ENCODE results near the gene EME2. TPM values are rescaled to one million over a fixed set of nuclear protein-coding genes. Genes with fewer than 3 reads are reported as not detected.

Gene EME2
- total and polyA plus RNA-seq, 2 of the 13 experiments (the other 11 are each of a cell fraction or from before 2014, with no cell fraction given), result 4.4 to 7.6 TPM

GRCh38 chr16:1762879-1763520, 9.6 kb upstream of the EME2 start:
- no peak overlapping the region for H3K4me3 ChIP-seq (replicated peaks in 1 of 3; ENCODE audit: insufficient read depth in 1 of 3, low read depth in 2 of 3, low read length in 3 of 3)
- no peaks in the 10 kb centered on the region for H3K9me3 ChIP-seq (ENCODE audit: low read length)
- no peak overlapping the region for H3K27ac ChIP-seq (ENCODE audit: extremely low read length, insufficient read depth, low read length)
- in situ Hi-C loops (cut with HindIII; ENCODE audit: extremely low pct_ligation_motif_present, low pct_unique_long_range_greater_than_20kb) (no loop called here), intact Hi-C loops (cut with micrococcal nuclease; ENCODE audit: unreplicated experiment) (no loop called here)
- ATAC-seq, result no peak
- H3K4me2 ChIP-seq (ENCODE audit: low read depth, low read length), result no peak overlapping the region
- CTCF ChIA-PET (ENCODE audit: low intra/inter-chr PET ratio, low total read pairs), result no interaction called here
- peaks cover 23 to 38% of the 10 kb centered on the region in 2 experiments; a peak in 4 of 5 replicates for H3K36me3 ChIP-seq (replicated peaks in 1 of 2; ENCODE audit: control insufficient read depth in 1 of 2, insufficient read depth in 2 of 2, low read length in 2 of 2)
- H3K4me1 ChIP-seq (ENCODE audit: insufficient read depth, low read length), result peaks cover 2% of the 10 kb centered on the region
- H3K79me2 ChIP-seq (ENCODE audit: insufficient read depth, low read length), result no peaks in the 10 kb centered on the region
- BruUV-seq (replicated peaks), result no TSS peak
- DNase-seq (ENCODE audit: low spot score), result no peak
- H3K9ac ChIP-seq (ENCODE audit: insufficient read depth, low read depth, low read length), result no peak overlapping the region
- H4K20me1 ChIP-seq (ENCODE audit: insufficient read depth, low read length), result no peaks in the 10 kb centered on the region
- WGBS (ENCODE audit: low lambda C conversion rate), result 98% methylated on average over 7 of the region's 24 CpGs
- no peak overlapping the region for H2AFZ ChIP-seq (ENCODE audit: low read length)
- H3K27me3 ChIP-seq (ENCODE audit: control insufficient read depth in 1 of 2, insufficient read depth in 2 of 2, low read length in 2 of 2), result no peaks in the 10 kb centered on the region
- TF ChIP-seq USF2 (IDR thresholded peaks at IDR 0.05; ENCODE audit: low read depth, low read length) (no peak), USF2 (CRISPR knock-in tag; IDR thresholded peaks at IDR 0.05; ENCODE audit: borderline replicate concordance) (no peak), AGO2 (optimal IDR thresholded peaks at IDR 0.05; ENCODE audit: low read depth, low read length) (peak; percentile 37), NR2F1 (CRISPR knock-in tag; IDR thresholded peaks at IDR 0.05) (0 out of 4 replicates have a peak, but pooled peaks of 1 of the 2 experiments have one; percentile 16)
- POLR2A ChIA-PET, result no interaction called here
- no peak for FAIRE-seq

Measured in HepG2 (cell line).